Measurements from ENCODE around the gene RNF212B. TPM values are rescaled to one million over a fixed set of nuclear protein-coding genes. Genes with fewer than 3 reads are reported as not detected.

RNF212B gene
- total and polyA plus RNA-seq, 2 of the 13 experiments (the other 11 are each of a cell fraction or from before 2014, with no cell fraction given): 0.05 TPM; not detected in 1

- no peak; the same call in 1 of the 2 replicates for TF ChIP-seq ZNF335 (CRISPR knock-in tag; IDR thresholded peaks at IDR 0.05)
- TF ChIP-seq ZNF430 (CRISPR knock-in tag; IDR thresholded peaks at IDR 0.05): no peak; the same call in 1 of the 2 replicates
- peak; percentile 76 for TF ChIP-seq REPIN1 (CRISPR knock-in tag; IDR thresholded peaks at IDR 0.05; ENCODE audit: borderline replicate concordance, low read depth)
- TF ChIP-seq ZBTB34 (CRISPR knock-in tag; IDR thresholded peaks at IDR 0.05): peak; percentile 93
- peak; percentile 61; the same call in 1 of the 2 replicates for TF ChIP-seq TOE1 (CRISPR knock-in tag; IDR thresholded peaks at IDR 0.05)
- no peak for TF ChIP-seq TCF12 (IDR thresholded peaks at IDR 0.05)
- TF ChIP-seq TCF12 (CRISPR knock-in tag; IDR thresholded peaks at IDR 0.05): no peak; the same call in none of the 2 replicates
- TF ChIP-seq NPAS2 (CRISPR knock-in tag; IDR thresholded peaks at IDR 0.05; ENCODE audit: borderline replicate concordance): no peak
- peak; percentile 74; the same call in 1 of the 2 replicates for TF ChIP-seq GABPB1 (CRISPR knock-in tag; IDR thresholded peaks at IDR 0.05)
- TF ChIP-seq HDAC6 (IDR thresholded peaks at IDR 0.05; ENCODE audit: low read depth, low read length): no peak
- TF ChIP-seq ARNT2 (CRISPR knock-in tag; IDR thresholded peaks at IDR 0.05; ENCODE audit: low read depth): no peak; the same call in none of the 2 replicates
- TF ChIP-seq ZEB1 (IDR thresholded peaks at IDR 0.05; ENCODE audit: insufficient replicate concordance, low read depth): no peak
- TF ChIP-seq ZFY (CRISPR knock-in tag; IDR thresholded peaks at IDR 0.05): peak; percentile 99
- no peak for TF ChIP-seq ZNF589 (CRISPR knock-in tag; conservative IDR thresholded peaks at IDR 0.05)
- TF ChIP-seq YEATS4 (CRISPR knock-in tag; IDR thresholded peaks at IDR 0.05; ENCODE audit: borderline replicate concordance): peak; percentile 95; the same call in 1 of the 2 replicates
- TF ChIP-seq SMARCE1 (IDR thresholded peaks at IDR 0.05; ENCODE audit: borderline replicate concordance): no peak
- peak; percentile 93; the same call in 1 of the 2 replicates for TF ChIP-seq ZSCAN9 (CRISPR knock-in tag; IDR thresholded peaks at IDR 0.05; ENCODE audit: borderline replicate concordance)
- TF ChIP-seq HES4 (CRISPR knock-in tag; IDR thresholded peaks at IDR 0.05; ENCODE audit: borderline replicate concordance): peak; percentile 99
- TF ChIP-seq ZNF768 (CRISPR knock-in tag; IDR thresholded peaks at IDR 0.05): peak; percentile 88
- TF ChIP-seq ZNF879 (CRISPR knock-in tag; IDR thresholded peaks at IDR 0.05): peak; percentile 99
- TF ChIP-seq IKZF5 (CRISPR knock-in tag; IDR thresholded peaks at IDR 0.05): peak; percentile 95; the same call in 1 of the 2 replicates
- TF ChIP-seq HOXD1 (CRISPR knock-in tag; IDR thresholded peaks at IDR 0.05): peak; percentile 97
- TF ChIP-seq TP53 (CRISPR knock-in tag; conservative IDR thresholded peaks at IDR 0.05): no peak
- peak; percentile 90 for TF ChIP-seq ZNF839 (CRISPR knock-in tag; IDR thresholded peaks at IDR 0.05; ENCODE audit: borderline replicate concordance)
- TF ChIP-seq NFKBIZ (CRISPR knock-in tag; IDR thresholded peaks at IDR 0.05): peak; percentile 86; the same call in 1 of the 2 replicates
- TF ChIP-seq ZNF672 (CRISPR knock-in tag; IDR thresholded peaks at IDR 0.05): no peak
- no peak for TF ChIP-seq HOXA7 (CRISPR knock-in tag; IDR thresholded peaks at IDR 0.05)
- no peak for TF ChIP-seq FOXP1 (IDR thresholded peaks at IDR 0.05)
- no peak for TF ChIP-seq FOXP1 (CRISPR knock-in tag; IDR thresholded peaks at IDR 0.05)
- TF ChIP-seq MXD1 (CRISPR knock-in tag; IDR thresholded peaks at IDR 0.05): peak; percentile 97
- TF ChIP-seq MAFF (IDR thresholded peaks at IDR 0.05; ENCODE audit: low read depth, low read length): no peak
- no peak for TF ChIP-seq NAIF1 (CRISPR knock-in tag; IDR thresholded peaks at IDR 0.05; ENCODE audit: borderline replicate concordance)
- TF ChIP-seq ZNF121 (CRISPR knock-in tag; IDR thresholded peaks at IDR 0.05): no peak
Observed at GRCh38 chr14:23301969-23302289, 64.2 kb downstream of the RNF212B start (continued).

All from HepG2 (cell line).